Dermis microvascular lymphatic vessel endothelial cell (primary cell): ENCODE measurements around the gene NOXA1. TPM values are rescaled to one million over a fixed set of nuclear protein-coding genes. Genes with fewer than 3 reads are reported as not detected.
A peak's percentile ranks its signal among the peaks of the same experiment; 100 is the strongest.

Source experiments
- DNase-seq, 2 donors: peaks; one replicate each; pipeline versions ENCODE4 v3.0.0 to v3.0.0-alpha.2; 2010; ENCODE audit warnings: low read depth in 2 of 2
- total RNA-seq: library from RNA; depleted of rRNA; stranded (reverse); fragments of >200 nt; gene quantifications from 2 replicates; pipeline ENCODE4 v1.2.1, GENCODE V29; 2014

NOXA1 gene
- total RNA-seq, 1 donor from 2014 or later: 1.3 TPM

- DNase-seq: no peak
Observed at GRCh38 chr9:137452761-137453642, 29.8 kb downstream of the NOXA1 start.

DNA sequence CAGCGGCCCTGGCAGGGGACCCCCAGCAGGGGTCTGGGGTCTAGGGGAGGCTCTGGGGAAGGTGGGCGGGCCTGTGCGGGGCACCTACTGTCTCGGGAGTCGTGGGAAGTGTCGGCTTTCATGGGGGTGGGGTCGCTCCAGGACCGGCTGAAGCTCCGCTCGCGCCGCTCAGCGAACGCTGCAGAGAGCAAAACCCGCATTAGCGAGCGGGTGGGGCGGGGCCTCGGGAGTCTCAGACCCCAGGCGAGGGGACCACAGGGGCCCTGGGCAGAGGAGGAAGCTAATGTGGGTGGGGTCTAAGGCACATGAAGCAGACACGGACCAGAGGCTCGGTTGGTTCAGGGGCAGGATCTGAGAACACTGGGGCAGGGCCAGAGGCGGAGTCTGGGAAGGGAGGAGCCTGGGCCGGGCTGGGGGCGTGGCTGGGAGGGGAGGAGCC lies 30.5 kb downstream of the NOXA1 start:
- DNase-seq: peak; percentile 54 to 88

DNA sequence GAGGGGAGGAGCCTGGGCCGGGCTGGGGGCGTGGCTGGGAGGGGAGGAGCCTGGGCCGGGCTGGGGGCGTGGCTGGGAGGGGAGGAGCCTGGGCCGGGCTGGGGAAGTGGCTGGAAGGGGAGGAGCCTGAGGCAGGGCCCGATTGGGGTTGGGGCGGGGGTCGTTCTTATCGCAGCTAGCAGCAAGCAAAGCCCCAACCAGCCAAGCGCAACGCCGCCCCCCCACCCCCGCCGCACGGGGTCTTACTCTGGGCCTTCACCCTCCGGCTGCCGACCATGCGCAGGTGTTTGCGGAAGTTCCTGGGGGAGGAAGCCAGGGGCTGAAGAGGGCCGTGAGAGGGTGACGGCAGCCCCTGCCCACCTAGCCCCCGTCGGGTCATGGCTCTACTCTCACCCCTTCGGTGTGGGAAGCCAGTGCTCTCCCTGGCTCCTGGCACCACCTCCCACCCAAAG lies 31.0 kb downstream of the NOXA1 start:
- peak in 1 of 2 donors; percentile 57 for DNase-seq

GRCh38 chr9:137454597-137455358 lies 31.6 kb downstream of the NOXA1 start:
- peak; percentile 71 to 73 for DNase-seq

- DNase-seq: no peak
Observed at GRCh38 chr9:137455359-137455991, 32.3 kb downstream of the NOXA1 start.

DNA sequence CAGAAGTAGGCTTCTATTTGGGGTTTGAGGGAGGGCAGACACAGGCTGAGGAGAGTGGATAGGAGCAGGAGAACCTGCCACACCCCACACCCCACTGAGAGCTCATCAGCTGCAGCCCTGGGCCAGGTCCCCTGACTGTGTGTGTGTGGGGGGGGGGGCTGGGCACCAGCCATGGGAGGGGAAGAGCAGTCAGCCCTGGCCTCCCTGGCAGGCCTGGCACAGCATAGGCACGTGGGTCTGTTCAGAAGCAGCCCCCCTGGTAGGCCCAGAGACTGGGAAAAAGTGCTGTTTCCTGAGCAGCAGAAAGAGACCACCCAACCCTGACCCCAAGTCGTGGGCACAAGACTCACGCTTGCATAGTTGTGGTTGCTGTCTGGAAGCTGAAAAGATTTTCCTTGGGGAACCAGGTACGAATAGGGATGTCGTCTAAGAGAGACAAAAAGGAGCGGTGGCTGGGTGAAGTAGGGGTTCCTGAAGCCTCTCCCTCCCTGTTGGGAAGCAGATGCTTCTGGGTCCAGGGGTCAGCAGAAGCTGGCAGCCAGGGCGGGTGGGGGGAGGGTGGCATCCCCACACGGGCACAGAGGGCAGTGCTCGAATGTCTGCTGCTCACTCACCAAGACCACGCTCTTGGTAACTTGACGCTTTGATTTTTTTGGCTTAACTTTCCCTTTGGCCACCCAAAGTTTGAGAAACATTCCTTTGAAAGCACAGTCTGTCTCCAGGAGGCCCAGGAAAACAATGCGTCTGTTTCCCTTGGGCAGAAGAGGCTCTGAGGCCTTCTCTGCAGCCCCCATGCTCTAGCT lies 33.1 kb downstream of the NOXA1 start:
- DNase-seq: no peak

DNA sequence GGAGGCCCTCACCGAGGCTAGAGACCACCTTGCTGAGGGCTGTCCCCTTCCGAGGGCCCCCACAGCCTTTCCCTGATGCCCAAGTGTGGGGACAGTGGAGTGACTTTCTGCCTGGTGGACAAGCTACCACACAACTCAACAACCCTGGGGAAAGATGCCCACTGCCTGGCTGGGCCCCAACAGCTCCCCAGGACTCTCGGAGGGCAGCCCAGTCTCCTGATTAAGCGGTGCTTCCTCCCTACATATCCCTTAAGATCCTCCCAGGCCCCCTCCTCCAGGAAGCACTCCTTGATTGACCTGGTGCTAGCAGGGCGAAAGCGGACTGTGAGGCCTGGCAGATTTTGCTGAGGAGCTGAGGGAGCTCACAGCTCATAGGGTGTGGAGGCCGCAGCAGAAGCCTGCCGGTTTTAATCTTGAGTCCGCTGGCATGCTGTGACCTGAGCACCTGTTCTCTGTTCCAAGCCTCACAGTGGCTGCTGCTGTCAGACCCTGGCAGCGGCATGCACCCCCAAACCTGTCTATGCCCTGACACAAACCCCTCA lies 33.7 kb downstream of the NOXA1 start:
- no peak for DNase-seq

DNA sequence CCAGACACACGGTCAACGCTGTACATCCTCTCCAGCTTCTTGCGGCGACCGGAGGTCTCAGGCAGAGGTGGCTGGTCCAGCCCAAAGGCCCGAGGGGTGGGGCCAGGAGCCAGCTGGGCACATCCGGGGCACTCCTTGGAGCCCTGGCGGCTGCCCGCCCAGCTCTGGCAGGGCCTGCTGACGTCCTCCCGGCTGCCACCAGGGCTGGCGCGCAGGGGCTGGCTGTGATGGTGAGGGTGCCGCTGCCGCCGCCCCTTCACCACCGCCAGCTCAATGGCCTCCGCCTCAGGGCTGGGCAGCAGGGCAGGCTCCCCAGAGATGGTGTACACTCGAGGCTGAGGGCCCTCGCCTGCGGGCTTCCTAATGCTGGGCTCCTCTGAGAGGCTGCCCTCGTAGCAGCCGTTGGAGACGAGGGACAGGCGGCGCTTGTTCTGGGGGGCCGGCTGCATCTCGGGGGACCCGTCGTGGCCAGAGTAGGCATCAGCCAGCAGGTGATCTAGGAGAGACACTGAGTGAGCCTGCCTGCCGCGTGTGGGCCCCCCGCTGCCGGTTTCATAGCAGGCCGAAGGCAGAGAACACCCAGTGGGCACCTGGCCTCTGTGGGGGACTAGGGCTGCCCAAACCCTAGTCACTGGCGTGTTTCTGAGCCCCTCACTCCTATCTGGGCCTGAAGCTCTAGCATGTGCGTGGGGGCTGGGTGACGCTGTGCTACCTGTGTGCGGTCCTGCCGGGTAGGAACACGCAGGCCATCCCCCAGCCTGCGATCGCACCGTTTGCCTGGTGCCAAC lies 34.4 kb downstream of the NOXA1 start:
- no peak for DNase-seq

DNA sequence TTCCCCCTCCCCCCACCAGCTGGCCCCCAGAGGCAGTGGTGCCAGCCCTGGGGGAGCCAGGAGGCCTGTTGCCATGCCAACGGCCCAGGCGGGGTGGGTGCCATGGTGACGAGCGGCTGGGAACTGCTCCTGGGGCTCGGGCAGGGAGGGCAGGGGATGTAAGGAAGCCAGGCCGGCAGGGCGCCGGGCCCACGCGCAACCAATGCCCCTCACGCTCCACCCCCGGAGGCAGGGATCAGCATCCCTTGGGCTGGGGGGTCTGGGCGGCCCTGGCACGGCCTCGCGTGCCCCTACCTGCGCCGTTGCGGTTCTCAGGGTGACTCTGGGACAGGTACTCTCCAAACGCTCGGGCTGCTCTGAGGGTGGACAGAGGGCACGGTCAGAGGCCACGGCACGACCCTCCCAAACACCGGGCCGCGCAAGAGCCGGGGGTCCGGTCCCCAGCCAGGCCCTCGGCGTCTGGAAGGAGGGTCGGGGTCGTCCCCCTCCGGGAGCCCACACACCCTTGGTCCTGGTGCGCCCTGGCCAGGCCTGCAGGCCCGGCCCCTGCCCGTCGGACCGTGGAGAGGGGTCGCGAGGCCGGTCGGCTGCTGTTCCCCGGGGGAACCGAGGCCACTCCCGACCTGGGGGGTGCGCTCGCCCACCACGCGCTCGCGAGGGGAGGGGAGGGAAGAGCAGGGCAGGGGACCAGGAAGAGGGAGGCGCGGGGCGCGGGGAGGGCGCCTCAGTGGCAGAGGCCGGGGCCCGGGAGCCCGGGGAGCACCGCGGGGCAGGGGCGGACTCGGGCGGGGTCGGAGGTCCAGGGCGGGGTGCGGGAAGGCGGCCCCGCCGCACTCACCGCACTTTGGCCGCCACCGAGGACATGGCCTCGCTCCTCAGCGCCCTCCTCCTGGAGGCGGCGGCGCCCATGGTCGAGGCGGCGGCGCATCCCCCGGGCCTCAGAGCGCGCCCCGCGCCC lies 35.3 kb downstream of the NOXA1 start:
- DNase-seq: peak in 1 of 2 donors; percentile 20

- peak; percentile 70 to 90 for DNase-seq
Observed at GRCh38 chr9:137459152-137459600, 36.0 kb downstream of the NOXA1 start, which contains the start of gene NSMF. NSMF (minus strand) TSS chr9:137459334; CDS start chr9:137459102, 232 bp downstream.

GRCh38 chr9:137459601-137460362 lies 36.6 kb downstream of the NOXA1 start:
- DNase-seq: no peak

DNA sequence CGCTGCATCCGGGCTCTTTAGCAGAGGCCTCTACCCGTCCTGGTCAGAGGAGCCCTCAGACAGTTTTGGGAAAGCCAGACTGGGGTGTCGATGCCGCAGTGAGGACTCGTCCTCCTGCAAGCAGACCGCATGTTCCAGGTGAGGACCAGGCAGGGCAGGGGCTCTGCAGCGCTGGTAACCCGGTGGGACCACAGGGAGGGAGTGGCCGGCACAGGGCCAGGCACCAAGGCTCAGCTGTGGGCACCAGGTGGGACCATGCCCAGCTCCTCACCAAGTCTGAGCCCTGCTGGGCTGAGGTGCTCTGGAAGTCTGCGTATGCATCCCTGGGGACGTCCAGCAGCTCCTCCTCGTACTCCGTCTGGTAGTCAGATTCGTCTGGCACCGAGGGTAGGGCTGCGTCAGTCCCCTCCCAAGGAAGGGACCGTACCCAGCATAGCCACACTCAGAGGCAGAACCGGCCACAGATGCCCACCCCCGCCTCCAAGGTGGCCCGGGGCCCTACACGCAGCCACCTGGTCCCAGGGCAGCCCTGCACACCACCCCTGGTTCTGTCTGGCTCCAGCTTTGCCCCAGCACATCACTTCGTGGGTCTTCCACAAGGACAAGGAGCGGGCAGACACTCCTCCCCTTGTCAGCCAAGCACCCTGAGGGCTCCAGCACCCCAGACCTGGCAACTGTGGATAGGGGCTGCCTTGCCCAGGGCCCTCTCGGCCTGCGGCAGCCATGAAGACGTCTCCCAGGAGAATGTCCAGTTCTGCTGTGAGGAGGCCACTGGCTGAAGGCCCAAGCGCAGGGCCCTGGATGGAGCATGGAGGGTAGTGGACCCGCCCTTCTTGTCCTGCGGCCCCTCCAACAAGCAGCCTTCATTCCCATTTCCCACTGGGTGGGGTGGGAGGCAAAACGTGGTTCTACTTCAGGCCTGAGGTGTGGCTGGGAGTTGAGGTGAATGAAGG lies 37.4 kb downstream of the NOXA1 start:
- DNase-seq: no peak

DNA sequence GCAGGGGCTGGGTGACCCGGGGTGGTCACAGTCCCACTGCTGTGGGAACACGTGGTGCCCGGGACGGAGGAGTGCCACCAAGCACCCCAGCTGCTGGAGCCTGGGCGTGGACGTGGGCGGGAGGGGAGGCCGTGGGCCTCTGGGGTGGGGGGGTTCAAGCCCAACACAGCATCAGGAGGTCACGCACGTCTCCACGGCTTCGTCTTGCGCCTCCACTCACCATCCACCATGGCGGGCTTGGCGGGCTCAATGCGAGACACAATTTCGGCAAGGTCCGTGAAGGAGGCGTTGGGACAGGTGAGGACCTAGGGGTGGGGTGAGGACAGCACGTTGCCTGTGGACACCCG lies 38.1 kb downstream of the NOXA1 start:
- no peak for DNase-seq

GRCh38 chr9:137461663-137462395 lies 38.6 kb downstream of the NOXA1 start:
- DNase-seq: peak in 1 of 2 donors; percentile 35

GRCh38 chr9:137462396-137462985 lies 39.3 kb downstream of the NOXA1 start:
- DNase-seq: no peak
